Vagina (tissue), 2 donors: ENCODE data around the gene TTBK1. TPM values are rescaled to one million over a fixed set of nuclear protein-coding genes. Genes with fewer than 3 reads are reported as not detected.
A peak's percentile ranks its signal among the peaks of the same experiment; 100 is the strongest.

Experiments
- DNase-seq, 2 donors: peaks; one replicate each; pipeline ENCODE4 v3.0.0-alpha.2; 2017; ENCODE audit errors: extremely low spot score in 2 of 2
- H3K27ac ChIP-seq: fragments of 200-600 bp; sonication (generic); one replicate; pipeline ENCODE4 v1.5.1; 2019
- H3K27me3 ChIP-seq: fragments of 200-600 bp; sonication (generic); one replicate; pipeline ENCODE4 v1.5.1; 2019
- H3K36me3 ChIP-seq, 2 donors: fragments of 200-600 bp; sonication (generic); one replicate each; pipeline ENCODE4 v1.5.1; 2017 to 2019
- H3K4me1 ChIP-seq: fragments of 200-600 bp; sonication (generic); one replicate; pipeline ENCODE4 v1.5.1; 2019
- H3K4me3 ChIP-seq, 2 donors: fragments of 200-600 bp; sonication (generic); 1 replicate in 1 of 2; 2 replicates in 1 of 2; pipeline ENCODE4 v1.5.1; 2016 to 2019
- H3K9me3 ChIP-seq: fragments of 200-600 bp; sonication (generic); one replicate; pipeline ENCODE4 v1.5.1; 2019
- POLR2A ChIP-seq, 2 donors: fragments of 450-650 bp; IDR thresholded peaks; one replicate each; pipeline ENCODE4 v1.6.1; 2017; ENCODE audit warnings: antibody characterized with exemption in 2 of 2, mild to moderate bottlenecking in 2 of 2, moderate library complexity in 2 of 2
- POLR2AphosphoS5 ChIP-seq, 2 donors: sonication (generic); formaldehyde crosslinking; IDR thresholded peaks; one replicate each; pipeline ENCODE4 v1.9.0; 2017; ENCODE audit warnings: antibody characterized with exemption in 2 of 2, mild to moderate bottlenecking in 2 of 2, low read depth in 1 of 2; ENCODE audit not compliant: insufficient read depth in 1 of 2
- intact Hi-C: fragments of 100-400 bp; cut with DNase I; formaldehyde crosslinking; loops from one replicate; pipeline ENCODE4 v1.15.1; 2023
- total RNA-seq: library from RNA; depleted of rRNA; stranded (reverse); fragments of >200 nt; gene quantifications from one replicate; pipeline ENCODE4 v1.2.3, GENCODE V29; 2016
- TF ChIP-seq, protein P1 (sequence below), 3 experiments: fragments of 450-650 bp in 2 of 3; fragments of 200-600 bp in 1 of 3; sonication (generic) in 1 of 3; IDR thresholded peaks; one replicate each; pipeline ENCODE4 v1.5.1; 2017 to 2019; ENCODE audit warnings: antibody characterized with exemption in 3 of 3, mild to moderate bottlenecking in 2 of 3, moderate library complexity in 2 of 3

Gene TTBK1
- total RNA-seq, 1 donor from 2014 or later: not detected

DNA sequence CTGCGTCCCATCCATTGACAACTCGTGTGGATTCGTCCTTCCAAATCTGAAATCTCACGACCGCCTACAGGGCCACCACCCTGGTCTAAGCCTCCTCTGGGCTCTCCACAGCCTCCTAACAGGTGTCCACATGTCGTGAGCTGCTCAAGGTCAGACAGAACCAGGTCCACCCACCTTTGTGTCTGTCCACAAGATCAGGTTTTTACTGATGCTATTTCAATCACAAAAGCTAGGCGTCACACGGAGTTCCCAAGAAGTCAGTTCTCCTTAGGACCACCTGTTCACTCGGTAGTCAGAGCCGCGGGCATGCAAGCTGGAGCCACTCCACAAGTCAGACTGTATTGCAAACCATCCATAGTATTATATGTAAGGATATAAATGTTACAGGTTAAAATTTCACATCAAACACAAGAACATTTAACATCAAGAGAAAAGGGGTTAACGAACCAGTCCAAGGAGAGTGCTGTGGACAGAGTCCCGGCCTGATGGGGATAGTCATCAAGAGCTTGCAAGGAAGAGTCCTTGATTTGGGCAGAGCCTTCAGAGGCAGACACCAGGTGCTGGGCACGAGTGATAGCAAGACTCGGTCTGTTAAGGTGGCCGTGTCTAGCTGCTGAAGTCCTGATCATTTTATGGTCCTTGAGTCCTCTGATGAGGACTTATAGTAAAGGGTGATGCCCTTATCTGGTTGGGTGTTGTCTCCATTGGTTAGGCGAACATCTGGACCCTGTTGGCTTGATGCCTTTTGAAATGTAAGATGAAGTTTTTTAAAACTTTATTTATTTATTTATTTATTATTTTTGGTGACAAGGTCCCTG, 13.3 kb upstream of the TTBK1 start:
- H3K27me3 ChIP-seq: no peaks in the 10 kb centered on the region
- peaks cover 7% of the 10 kb centered on the region for H3K4me1 ChIP-seq
- no peaks in the 10 kb centered on the region for H3K36me3 ChIP-seq
- H3K4me3 ChIP-seq: peak overlapping the region; percentile 55 to 71
- intact Hi-C loops: no loop called here
- no peak for TF ChIP-seq POLR2A (IDR thresholded peaks at IDR 0.05)
- TF ChIP-seq, protein P1, sequence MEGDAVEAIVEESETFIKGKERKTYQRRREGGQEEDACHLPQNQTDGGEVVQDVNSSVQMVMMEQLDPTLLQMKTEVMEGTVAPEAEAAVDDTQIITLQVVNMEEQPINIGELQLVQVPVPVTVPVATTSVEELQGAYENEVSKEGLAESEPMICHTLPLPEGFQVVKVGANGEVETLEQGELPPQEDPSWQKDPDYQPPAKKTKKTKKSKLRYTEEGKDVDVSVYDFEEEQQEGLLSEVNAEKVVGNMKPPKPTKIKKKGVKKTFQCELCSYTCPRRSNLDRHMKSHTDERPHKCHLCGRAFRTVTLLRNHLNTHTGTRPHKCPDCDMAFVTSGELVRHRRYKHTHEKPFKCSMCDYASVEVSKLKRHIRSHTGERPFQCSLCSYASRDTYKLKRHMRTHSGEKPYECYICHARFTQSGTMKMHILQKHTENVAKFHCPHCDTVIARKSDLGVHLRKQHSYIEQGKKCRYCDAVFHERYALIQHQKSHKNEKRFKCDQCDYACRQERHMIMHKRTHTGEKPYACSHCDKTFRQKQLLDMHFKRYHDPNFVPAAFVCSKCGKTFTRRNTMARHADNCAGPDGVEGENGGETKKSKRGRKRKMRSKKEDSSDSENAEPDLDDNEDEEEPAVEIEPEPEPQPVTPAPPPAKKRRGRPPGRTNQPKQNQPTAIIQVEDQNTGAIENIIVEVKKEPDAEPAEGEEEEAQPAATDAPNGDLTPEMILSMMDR (IDR thresholded peaks at IDR 0.05): no peak
- no peak for TF ChIP-seq POLR2AphosphoS5 (IDR thresholded peaks at IDR 0.05; ENCODE audit: insufficient read depth in 1 of 2, low read depth in 1 of 2)
- H3K9me3 ChIP-seq: no peaks in the 10 kb centered on the region
- H3K27ac ChIP-seq: no peak overlapping the region
- DNase-seq: no peak

DNA sequence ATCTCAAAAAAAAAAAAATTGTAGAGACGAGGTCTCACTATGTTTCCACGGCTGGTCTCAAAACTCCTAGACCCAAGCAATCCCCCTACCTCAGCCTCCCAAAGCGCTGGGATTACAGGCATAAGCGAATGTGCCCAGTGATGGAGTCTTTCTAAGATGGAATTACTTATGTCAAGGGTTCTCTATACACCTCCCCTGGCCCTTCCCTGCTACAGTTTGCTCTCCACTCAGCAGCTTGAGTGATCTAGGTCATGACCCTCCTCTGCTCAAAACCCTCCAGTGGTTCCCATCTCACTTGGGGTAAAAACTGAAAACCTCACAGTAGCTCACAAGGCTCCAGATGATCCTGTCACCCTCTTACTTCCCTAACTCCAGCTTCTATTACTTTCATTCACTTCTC, 12.2 kb upstream of the TTBK1 start:
- Histone ChIP-seq H3K27ac (no peak overlapping the region), H3K27me3 (no peaks in the 10 kb centered on the region), H3K4me3 (no peak overlapping the region), H3K9me3 (no peaks in the 10 kb centered on the region), H3K4me1 (peaks cover 7% of the 10 kb centered on the region), H3K36me3 (no peaks in the 10 kb centered on the region)
- TF ChIP-seq, protein P1 (IDR thresholded peaks at IDR 0.05): no peak
- TF ChIP-seq POLR2A (IDR thresholded peaks at IDR 0.05): no peak
- TF ChIP-seq POLR2AphosphoS5 (IDR thresholded peaks at IDR 0.05; ENCODE audit: insufficient read depth in 1 of 2, low read depth in 1 of 2): no peak
- DNase-seq: no peak
- intact Hi-C loops: no loop called here

DNA sequence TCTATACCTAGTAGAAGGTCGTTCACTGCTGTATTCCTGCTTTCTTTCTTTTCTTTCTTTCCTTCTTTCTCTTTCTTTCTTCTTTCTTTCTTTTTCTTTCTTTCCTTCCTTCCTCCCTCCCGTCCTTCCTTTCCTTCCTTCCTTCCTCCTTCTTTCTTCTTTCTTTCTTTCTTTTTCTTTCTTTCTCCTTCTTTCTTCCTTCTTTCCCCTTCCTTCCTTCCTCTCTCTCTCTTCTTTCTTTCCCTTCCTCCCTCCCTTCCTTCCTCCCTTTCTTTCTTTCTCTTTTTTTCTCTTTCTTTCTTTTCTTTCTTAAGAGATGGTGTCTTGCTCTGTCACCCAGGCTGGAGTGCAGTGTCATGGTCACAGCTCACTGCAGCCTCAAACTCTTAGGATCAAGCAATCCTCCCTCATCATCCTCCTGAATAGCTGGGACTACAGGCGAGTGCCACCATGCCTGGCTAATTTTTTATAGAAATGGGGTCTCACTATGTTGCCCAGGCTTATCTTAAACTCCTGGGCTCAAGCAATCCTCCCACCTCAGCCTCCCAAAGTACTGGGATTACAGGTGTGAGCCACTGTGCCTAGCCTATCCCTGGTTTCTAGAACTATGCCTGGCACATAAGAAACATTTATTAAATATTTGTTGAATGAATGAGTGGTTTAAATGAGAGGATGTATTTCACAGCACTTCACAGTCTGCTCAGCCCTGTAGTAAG, 11.4 kb upstream of the TTBK1 start:
- peaks cover 7% of the 10 kb centered on the region for H3K4me1 ChIP-seq
- TF ChIP-seq POLR2A (IDR thresholded peaks at IDR 0.05): no peak
- TF ChIP-seq, protein P1 (IDR thresholded peaks at IDR 0.05): no peak
- TF ChIP-seq POLR2AphosphoS5 (IDR thresholded peaks at IDR 0.05; ENCODE audit: insufficient read depth in 1 of 2, low read depth in 1 of 2): no peak
- DNase-seq: no peak
- H3K4me3 ChIP-seq: no peak overlapping the region
- intact Hi-C loops: no loop called here
- H3K36me3 ChIP-seq: no peaks in the 10 kb centered on the region
- no peaks in the 10 kb centered on the region for H3K27me3 ChIP-seq
- no peak overlapping the region for H3K27ac ChIP-seq
- H3K9me3 ChIP-seq: no peaks in the 10 kb centered on the region

DNA sequence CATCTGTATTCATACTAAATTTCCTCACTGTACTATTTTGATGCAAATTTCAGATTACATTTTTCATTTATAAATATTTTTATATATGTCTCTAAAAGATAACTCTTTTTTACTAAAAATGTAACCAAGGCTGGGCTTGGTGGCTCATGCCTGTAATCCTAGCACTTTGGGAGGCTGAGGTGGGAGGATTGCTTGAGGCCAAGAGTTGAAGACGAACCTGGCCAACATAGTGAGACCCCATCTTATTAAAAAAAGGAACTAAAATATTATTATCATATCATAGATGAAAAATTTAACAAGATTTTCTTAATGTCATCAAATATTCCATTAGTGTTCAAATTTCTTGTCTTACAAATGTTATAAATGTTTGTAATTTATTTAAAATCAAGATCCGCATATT, 7.4 kb upstream of the TTBK1 start:
- Histone ChIP-seq H3K9me3 (no peaks in the 10 kb centered on the region), H3K27ac (no peak overlapping the region), H3K27me3 (no peaks in the 10 kb centered on the region), H3K4me3 (no peak overlapping the region), H3K4me1 (no peaks in the 10 kb centered on the region), H3K36me3 (no peaks in the 10 kb centered on the region)
- intact Hi-C loops: no loop called here
- TF ChIP-seq POLR2AphosphoS5 (IDR thresholded peaks at IDR 0.05; ENCODE audit: insufficient read depth in 1 of 2, low read depth in 1 of 2) (no peak), POLR2A (IDR thresholded peaks at IDR 0.05) (no peak)
- TF ChIP-seq, protein P1 (IDR thresholded peaks at IDR 0.05): no peak
- no peak for DNase-seq

DNA sequence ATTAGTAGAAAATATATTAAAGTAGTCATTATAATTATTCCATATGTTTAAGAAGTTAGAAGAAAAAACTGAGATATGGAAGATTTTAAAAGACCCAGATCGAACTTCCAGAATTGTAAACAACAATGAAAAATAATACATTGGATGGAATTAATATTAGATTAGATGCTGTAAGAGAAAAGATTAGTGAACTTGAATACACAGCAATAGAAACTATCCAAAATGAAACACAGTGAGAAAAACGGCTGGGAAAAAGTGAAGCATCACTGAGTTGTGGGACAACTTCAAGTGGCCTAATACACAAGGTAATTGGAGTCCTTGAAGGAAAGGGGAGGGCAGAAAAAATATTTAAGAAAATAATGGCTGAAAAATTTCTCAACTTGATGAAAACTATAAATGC, 4.2 kb upstream of the TTBK1 start:
- no peak for DNase-seq
- TF ChIP-seq POLR2A (IDR thresholded peaks at IDR 0.05) (no peak), POLR2AphosphoS5 (IDR thresholded peaks at IDR 0.05; ENCODE audit: insufficient read depth in 1 of 2, low read depth in 1 of 2) (no peak)
- TF ChIP-seq, protein P1 (IDR thresholded peaks at IDR 0.05): no peak
- Histone ChIP-seq H3K4me1 (no peaks in the 10 kb centered on the region), H3K4me3 (no peak overlapping the region), H3K27me3 (no peaks in the 10 kb centered on the region), H3K9me3 (no peaks in the 10 kb centered on the region), H3K27ac (no peak overlapping the region), H3K36me3 (no peaks in the 10 kb centered on the region)
- intact Hi-C loops: no loop called here
